ENCODE data around the gene MTCL1. TPM values are rescaled to one million over a fixed set of nuclear protein-coding genes. Genes with fewer than 3 reads are reported as not detected.

MTCL1 gene
- total and polyA plus RNA-seq, 2 of the 8 experiments (the other 6 are each of a cell fraction or from before 2014, with no cell fraction given) = 16.6 to 60.8 TPM

DNA sequence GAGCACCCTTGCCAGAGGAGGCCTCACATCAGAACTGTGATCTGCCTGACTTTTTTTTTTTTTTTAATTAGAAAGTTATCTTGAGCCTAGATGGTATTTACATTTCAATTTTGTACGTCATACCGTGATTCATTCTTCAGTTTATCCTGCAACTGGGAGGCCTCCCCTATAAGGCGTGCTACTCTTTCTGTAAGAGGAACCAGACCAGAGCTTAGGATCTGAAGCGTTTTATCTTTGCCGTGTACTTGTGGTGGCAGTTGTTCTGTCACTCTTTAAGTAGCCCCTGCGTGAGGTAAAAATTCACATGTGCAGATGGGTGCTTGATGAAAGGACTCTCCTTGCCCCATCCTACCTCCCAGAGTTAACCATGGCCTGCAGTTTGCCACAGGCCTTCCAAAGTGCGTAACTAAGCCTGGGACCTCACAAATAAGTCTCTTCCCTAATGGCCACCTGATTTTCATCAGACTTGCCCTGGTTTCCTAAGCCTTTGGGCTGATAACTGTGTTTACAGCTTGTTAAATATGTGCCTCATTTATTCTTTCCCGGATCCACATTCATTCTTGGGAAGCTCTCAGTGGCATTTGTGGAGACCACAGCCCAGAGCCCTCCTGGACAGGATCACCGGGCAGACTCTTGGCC is 96.0 kb downstream of the MTCL1 start:
- H3K4me1 ChIP-seq (replicated peaks in 1 of 4; ENCODE audit: control insufficient read depth in 3 of 4, insufficient read depth in 4 of 4, low read length in 3 of 4) = peaks cover 5 to 12% (median 8%) of the 10 kb centered on the region in 4 experiments; a peak in 6 of 7 replicates
- ChIA-PET CTCF (ENCODE audit: partially characterized antibody) (interaction anchor here (1.0 to 4.5 kb wide), 5 partner anchors 14 to 146 kb away, joined by 3 to 17 read pairs (median 3); no protein-coding TSS in a partner anchor), POLR2A (ENCODE audit: partially characterized antibody) (interaction anchor here (0.6 to 2.5 kb wide), 2 partner anchors 72 to 94 kb away, joined by 5 to 7 read pairs; no protein-coding TSS in a partner anchor)
- H3K4me2 ChIP-seq (ENCODE audit: insufficient read depth in 1 of 2, low read depth in 2 of 2, low read length in 2 of 2) = no peak overlapping the region
- H3K4ac ChIP-seq (replicated peaks; ENCODE audit: insufficient read length, low read depth, low read length) = no peak overlapping the region
- H2BK15ac ChIP-seq (ENCODE audit: low read length) = 0 out of 2 replicates have a peak overlapping the region, but pooled peaks have one; percentile 1
- no peak overlapping the region for H3K56ac ChIP-seq (replicated peaks; ENCODE audit: insufficient read length, low read depth, low read length)
- FAIRE-seq = no peak
- no peak overlapping the region for H3K27ac ChIP-seq (ENCODE audit: low read depth, low read length)
- H3K9ac ChIP-seq (replicated peaks in 1 of 4; ENCODE audit: extremely low read depth in 1 of 4, low read depth in 3 of 4, low read length in 3 of 4) = no peak overlapping the region
- H2AFZ ChIP-seq (ENCODE audit: low read length) = no peak overlapping the region
- H3K79me2 ChIP-seq (ENCODE audit: control insufficient read depth in 1 of 2, insufficient read depth in 2 of 2, low read length in 2 of 2) = no peaks in the 10 kb centered on the region
- 0 out of 2 replicates have a peak overlapping the region, but pooled peaks have one; percentile 41 for H2BK5ac ChIP-seq (ENCODE audit: low read depth, low read length)
- no peak overlapping the region for H4K91ac ChIP-seq (replicated peaks; ENCODE audit: insufficient read length, low read length)
- H2BK12ac ChIP-seq (ENCODE audit: low read depth, low read length) = peak overlapping the region; percentile 60; the same call in 1 of the 2 replicates
- H3K23me2 ChIP-seq (ENCODE audit: low read depth, low read length) = no peaks in the 10 kb centered on the region
- DNase-seq (ENCODE audit: low read depth in 1 of 2, low spot score in 2 of 2) = no peak
- H3K27me3 ChIP-seq (replicated peaks in 1 of 4; ENCODE audit: control insufficient read depth in 3 of 4, extremely low read depth in 1 of 4, insufficient read depth in 3 of 4, low read length in 3 of 4) = no peaks in the 10 kb centered on the region
- no peak overlapping the region for H2BK20ac ChIP-seq (ENCODE audit: low read length)
- H3K9me3 ChIP-seq (ENCODE audit: insufficient read depth in 2 of 2, low read depth in 1 of 2, low read length in 1 of 2) = no peaks in the 10 kb centered on the region
- H4K5ac ChIP-seq (ENCODE audit: insufficient read length, low read depth, low read length) = no peak overlapping the region
- no peak overlapping the region; the same call in 1 of the 2 replicates for H2AK5ac ChIP-seq (ENCODE audit: low read depth, low read length)
- no peaks in the 10 kb centered on the region for H4K20me1 ChIP-seq (replicated peaks in 1 of 2; ENCODE audit: control insufficient read depth in 1 of 2, insufficient read depth in 2 of 2, low read length in 2 of 2)
- H2BK120ac ChIP-seq (replicated peaks; ENCODE audit: low read depth, low read length) = no peak overlapping the region
- WGBS, 2 experiments (ENCODE audit: extremely low coverage in 1 of 2, insufficient coverage in 1 of 2, insufficient read length in 1 of 2, insufficient replicate concordance in 2 of 2, low coverage in 1 of 2, low lambda C conversion rate in 2 of 2, missing lambda C conversion rate in 1 of 2) = 79% methylated on average over 9 of the region's 9 CpGs; no CpG with 5 or more reads in 1 of the 2 experiments
- H3K4me3 ChIP-seq (ENCODE audit: extremely low read depth in 1 of 4, insufficient read depth in 2 of 4, low read depth in 3 of 4, low read length in 4 of 4) = no peak overlapping the region
- H3K23ac ChIP-seq (ENCODE audit: insufficient read length) = no peak overlapping the region
- no peak overlapping the region for H3K18ac ChIP-seq (ENCODE audit: extremely low read depth, low read length)
- H3K79me1 ChIP-seq (ENCODE audit: low read depth, low read length) = no peaks in the 10 kb centered on the region
- H3K14ac ChIP-seq (ENCODE audit: insufficient read length) = no peak overlapping the region
- H4K8ac ChIP-seq (ENCODE audit: extremely low read depth, insufficient read depth, low read length) = no peak overlapping the region
- H3K36me3 ChIP-seq (ENCODE audit: control insufficient read depth in 2 of 4, insufficient read depth in 4 of 4, low read length in 3 of 4) = peaks cover 0 to 15% (median 9%) of the 10 kb centered on the region in 4 experiments; a peak in 6 of 8 replicates
- TF ChIP-seq SIX5 (IDR thresholded peaks at IDR 0.05; ENCODE audit: low read depth, low read length) (no peak), GTF2F1 (IDR thresholded peaks at IDR 0.05; ENCODE audit: borderline replicate concordance, low read depth, low read length) (no peak)
